Endometrium (tissue), 2 donors: Measurements from ENCODE around the gene DIP2C.
"Not testable (repeated sequence)": the region's sequence is repeated elsewhere in the genome, so short reads cannot be mapped to it uniquely, and the experiment has no call there.

ENCODE experiments used
- FAIRE-seq: peaks from 2 replicates; lab custom pipeline; 2012; peaks lifted over from hg19 to GRCh38; lab: Jason Lieb, UNC
- donor health status: control.
- donor health status: control.

Gene DIP2C

GRCh38 chr10:608331-609261, 80.9 kb downstream of the DIP2C start:
- FAIRE-seq = no peak

- no peak for FAIRE-seq
Observed at GRCh38 chr10:607545-608185, 81.8 kb downstream of the DIP2C start.

DNA sequence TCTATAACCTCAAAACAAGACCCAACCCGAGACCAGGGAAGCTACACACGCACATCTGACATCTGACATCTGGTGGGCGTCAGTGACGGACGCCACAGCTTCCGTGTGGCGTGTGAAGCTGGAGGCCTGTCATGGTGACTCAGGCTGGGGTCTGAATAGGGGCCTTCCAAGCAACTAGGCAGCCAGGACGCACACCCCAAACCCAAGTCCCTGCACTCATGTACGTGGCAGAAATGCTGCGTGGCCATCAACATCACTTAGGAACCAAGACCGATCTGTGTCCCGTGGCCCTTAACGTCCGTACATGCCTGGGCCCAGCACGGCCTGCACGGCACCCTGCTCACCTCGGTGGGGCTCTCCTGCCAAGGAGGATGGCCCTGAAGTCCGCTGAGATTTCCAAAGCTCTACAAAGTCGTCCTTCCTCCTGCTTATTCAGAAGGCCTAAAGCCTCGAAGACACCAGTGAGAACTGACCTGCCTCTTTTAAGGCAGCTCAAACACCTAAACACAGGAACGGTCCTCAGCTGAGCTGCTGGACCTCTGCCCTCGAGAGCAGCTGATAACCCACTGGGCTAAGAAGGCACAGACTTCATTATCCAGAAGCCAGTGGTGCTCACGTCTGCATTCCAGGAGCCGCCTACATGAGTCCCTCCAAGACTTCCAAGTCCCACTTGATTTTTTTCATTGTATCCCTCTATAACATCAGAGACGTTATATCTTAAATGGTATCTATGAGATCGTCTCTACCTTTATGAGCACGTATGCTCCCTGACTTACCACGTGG, 82.5 kb downstream of the DIP2C start:
- no peak for FAIRE-seq

DNA sequence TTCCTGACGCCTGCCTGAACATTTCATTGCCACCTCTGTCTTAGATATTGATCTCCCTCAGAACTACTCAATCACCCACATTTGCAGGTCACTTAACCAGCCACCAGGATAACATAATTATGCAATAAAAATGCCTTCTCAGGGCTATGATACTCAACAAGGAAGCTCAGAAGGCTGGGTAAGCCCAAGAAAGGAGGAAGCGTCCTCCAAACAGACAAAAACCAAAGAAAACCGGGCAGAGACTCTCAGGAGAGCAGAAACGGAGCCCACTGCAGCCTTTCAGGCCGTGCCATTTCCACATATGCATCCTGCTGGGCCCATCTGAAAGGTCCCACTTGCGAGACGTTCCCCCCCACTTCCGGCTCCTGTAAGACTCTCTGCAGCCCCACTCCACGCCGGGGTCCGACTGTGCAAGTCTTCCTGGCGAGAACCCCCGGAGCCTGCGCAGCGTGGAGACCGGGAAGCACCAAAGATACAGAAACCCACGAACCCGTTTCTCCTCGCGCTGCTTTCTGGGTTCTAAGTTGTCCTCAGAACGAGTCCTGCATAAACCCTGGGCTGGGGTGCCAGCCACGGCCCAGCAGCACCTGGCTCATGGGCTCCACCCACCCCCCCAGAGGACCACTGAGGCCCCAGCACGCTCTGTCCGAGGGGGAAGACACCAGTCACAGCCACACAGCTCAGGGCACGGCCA, 83.7 kb downstream of the DIP2C start:
- FAIRE-seq = no peak

DNA sequence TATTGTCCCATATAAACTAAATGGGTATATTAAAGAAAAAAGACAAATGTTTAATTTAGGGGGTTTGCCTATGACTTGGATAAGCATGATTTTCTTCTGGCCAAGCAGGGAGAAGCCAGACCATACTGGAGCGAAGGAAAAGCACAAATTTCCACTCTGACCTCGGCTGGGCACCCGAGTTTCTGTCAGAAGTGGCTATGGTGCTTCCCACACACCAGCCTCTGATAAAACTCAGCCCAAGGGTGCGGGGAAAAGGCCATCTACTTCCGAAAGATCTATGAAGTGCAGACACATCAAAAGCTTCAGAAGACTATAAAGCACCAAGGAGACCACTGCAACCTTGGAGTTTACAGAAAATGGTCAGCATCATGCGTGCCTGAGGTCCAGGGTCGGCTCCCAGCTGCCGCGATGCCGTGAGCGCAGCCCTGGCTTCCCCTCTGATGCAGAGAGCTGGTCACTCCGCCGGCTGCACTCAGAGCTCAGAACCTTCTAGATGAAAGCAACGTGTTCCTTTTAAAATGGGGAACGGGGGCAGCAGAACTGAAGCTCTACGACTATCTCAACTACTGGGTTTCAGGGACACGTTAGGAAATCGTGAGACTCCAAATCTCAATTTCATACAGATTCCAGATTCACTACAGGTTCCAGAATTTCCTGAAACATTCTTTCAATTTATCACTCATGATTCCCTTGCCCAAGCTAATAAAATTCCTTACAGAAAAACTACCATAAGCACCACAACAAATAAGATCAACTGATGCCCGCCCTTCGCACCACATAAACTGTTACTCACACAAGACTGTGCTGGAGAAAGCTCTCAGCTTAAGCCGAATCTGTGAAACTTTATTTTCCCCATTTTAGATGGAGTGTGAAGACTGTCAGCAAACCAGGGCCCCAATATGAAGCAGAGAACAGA, 84.5 kb downstream of the DIP2C start:
- no peak for FAIRE-seq

DNA sequence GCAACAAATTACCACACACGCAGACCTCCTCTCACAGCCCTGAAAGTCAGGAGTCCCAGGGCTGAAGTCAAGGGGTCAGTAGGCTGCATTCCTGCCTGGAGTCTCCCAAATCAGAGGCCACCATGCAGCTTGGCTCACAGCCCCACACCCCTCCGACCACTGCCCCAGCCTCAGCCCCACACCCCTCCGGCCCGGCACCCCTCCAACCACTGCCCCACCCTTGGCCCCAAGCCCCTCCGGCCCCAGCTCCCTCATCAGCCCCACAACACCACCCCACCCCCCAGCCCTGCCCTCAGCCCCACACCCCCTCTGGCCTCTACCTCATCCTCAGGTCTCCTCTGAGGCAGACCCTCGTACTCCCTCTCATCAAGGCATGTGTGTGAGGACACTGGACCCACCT, 85.7 kb downstream of the DIP2C start:
- no peak for FAIRE-seq

DNA sequence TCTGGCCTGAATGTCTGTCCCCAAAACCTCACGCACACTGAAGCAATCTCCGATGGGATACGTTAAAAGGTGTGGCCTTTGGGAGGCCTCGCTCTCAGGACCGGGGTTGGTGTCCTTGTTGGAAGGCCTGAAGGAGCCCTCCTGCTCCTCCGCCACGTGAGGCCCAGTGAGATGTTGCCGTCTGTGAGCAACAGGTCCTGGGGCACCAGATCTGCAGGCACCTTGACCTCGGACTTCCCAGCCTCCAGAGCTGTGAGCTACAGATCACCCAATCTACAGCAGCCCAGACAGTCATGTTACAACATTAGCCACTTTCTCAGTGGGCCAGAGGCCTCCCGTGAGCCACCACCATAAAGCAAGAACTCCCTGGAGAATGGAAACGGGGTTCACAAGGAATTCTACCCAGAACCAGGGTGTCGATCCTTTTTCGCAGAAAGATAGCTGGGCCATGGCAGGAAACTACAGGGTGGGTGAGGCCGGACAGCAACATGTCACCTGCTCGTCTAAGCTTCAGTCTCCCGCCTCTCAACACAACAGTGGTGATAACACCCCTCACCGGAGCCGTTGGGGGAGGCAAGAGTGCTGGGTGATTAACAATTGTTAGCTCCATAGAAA, 87.0 kb downstream of the DIP2C start:
- FAIRE-seq = no peak

DNA sequence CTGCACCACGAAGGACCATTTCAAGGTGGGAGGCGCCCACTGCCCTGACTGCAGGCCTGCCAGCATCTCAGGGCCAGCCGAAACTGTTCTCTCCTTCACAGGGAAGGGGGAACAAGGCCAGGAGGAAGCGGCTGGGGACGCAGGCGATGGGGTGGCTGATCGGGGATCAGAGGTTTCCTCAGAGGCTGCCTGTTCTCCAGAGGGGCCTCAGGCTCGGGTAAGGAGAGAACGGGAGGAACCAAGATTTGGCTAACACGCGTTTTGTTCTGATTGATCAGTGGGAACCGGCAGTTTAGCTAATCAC, 87.9 kb downstream of the DIP2C start:
- FAIRE-seq = no peak

DNA sequence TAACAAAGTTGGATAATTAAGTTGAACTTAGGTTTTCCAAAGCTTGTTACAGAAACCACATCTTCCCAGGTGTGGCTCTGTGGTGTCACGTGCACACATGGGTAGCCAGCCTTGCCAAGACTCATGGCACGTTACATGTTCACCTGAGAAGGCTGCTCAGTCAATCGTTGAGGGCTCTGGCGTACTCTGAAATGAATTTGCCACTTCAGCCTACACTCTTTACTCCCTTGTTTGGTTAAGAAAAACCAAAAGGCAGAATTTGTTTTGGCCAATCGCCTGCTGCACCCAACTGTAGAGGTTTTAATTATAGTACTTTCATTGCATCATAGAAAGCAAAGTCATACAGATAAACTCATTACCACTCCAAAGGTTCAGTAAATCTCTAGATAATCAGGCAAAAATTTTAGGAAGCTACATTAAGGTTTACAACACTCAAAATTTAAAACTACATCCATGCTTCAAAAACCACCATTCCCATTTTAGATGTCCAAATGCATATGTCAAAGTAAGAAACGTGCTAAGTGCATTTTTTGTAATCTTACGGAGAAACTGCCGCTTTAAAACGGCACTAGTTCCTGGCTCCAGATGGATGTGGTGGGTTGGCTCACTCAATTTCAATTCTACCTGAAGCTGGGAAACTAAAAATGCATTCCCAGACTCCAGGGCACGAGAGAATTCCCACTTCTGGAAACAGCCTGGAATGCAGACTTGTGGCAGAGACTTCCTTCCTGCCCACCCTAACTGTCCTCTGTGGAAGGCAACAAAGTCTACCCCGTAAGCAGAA, 88.4 kb downstream of the DIP2C start:
- no peak for FAIRE-seq

GRCh38 chr10:600234-600633, 89.2 kb downstream of the DIP2C start:
- FAIRE-seq = no peak

DNA sequence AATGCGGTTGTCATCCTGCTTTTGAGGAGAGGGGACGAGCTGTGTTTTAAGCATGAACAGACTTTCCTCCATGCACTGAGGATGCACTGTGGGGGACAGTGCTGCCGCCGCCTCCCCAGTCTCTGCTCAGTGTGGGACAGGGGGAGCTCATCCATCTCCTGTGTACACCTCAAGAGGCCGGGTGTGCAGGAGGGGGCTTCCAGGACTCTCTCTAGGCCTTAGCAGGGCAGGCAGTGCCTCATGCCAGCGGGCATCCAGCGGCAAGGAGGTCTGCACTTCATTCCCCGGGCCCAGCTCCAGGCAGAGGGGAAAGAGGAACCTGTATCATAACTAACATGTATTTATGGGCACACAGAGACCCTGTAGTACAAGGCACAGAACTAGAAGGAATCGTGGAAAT, 89.7 kb downstream of the DIP2C start:
- no peak for FAIRE-seq

DNA sequence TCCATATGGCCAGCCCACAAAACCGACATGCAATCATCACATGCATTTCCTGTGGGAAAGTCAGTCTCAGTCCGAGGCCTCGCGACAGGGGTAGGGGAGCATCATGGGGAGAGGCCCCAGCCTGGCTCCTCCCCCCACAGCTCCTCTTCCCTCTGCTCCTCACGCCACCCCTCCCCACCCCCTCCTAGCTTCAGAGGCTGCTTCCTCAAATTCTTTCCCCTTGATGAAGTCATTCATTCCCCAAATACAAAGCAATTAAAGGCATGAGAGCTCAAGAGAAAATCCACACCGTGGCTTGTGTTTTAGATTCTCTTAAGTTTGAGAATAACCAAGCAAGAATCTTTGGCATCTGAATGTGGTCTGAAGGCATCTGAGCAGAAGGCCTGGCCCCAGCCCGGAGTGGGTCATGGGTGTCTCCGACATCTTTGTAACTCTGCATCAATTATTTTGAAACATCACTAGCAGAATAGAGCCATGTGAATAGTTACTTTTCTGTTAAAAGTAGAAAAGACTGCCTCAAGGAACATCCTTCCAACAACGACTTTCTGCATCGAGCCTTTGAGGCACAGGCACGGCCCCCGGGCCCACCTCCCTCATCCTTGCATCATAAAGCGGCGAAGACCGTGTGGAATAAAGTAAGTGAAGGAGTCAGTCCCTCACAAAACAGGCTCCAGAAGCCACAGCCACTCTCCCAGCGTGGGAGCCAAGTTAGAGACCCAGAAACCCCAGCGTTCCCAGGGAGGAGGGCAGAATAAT, 90.9 kb downstream of the DIP2C start:
- FAIRE-seq = no peak

GRCh38 chr10:597976-598375, 91.5 kb downstream of the DIP2C start:
- FAIRE-seq = no peak

DNA sequence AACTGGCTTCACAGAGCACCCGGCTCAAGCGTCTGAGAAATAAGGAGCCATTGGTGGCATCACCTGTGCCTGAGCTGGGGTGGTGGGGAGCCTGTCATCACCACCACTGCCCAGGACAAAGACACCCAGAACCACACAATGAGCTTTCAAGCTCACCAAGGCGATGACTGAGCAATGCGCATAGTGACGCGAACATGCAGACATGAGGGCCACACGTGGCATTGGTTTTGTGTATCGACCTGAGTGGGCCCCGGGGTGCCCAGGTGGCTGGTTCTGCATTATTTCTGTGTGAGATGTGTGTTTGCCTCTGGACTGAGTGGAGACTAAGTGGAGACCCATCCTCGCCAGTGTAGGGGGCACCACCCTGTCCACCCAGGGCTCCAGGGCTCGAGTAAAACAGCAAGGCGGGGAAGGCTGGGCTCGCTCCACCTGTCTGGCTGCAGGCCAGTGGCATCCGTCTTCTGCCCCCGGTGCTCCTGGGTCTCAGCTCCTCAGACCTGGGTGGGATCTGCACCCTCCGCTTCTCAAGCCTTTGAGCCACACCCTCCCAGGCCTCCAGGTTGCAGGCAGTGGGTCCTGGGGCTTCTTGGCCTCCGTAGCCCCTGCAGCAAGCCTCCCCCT, 92.6 kb downstream of the DIP2C start:
- FAIRE-seq = no peak

- not testable (repeated sequence) for FAIRE-seq
Observed at GRCh38 chr10:596131-596530, 93.3 kb downstream of the DIP2C start.

DNA sequence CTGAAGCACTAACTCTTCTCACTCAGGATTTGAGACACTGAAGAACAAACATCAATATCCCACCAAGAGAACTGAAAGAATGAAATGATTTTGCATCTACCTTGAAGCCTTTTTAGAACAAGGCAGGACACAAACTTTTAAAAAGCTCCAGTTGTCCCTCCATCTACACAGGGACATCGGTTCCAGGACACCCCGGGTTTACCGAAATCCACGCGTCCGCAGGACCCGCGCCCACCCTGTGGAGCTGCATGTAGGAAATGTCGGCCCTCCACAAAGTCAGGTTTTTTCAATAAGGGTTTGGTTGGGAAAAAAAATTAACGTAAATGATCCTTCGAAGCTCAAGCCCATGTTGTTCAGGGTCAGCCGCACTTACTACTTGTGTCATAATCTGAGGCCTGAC, 94.0 kb downstream of the DIP2C start:
- FAIRE-seq = no peak

GRCh38 chr10:594584-595270, 94.7 kb downstream of the DIP2C start:
- FAIRE-seq = no peak

GRCh38 chr10:593901-594457, 95.5 kb downstream of the DIP2C start:
- FAIRE-seq = no peak
